ENCODE results near the gene ACOT12.

Gene ACOT12

DNA sequence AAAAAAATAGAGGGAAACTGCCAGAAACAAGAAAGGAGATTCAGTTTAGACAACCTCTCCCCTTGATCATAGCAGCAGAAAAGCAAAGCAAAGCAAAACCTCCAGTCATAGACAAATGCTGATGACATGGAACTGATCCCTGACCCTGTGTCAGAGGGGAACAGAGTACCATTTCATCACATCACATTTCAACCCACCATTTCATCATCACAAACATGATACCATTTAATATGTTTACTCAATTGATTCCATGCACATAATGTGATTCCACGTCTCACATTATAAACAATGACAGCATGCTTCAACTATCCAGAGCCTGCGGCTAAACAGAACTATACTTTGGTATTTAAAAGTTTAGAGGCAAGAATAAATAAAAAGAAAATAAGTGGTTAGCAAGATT is 28.7 kb upstream of the ACOT12 start:
- Histone ChIP-seq H3K9me3 (no peaks in the 10 kb centered on the region), H3K27ac (no peak overlapping the region), H3K4me3 (ENCODE audit: low read depth in 1 of 2, low read length in 1 of 2) (no peak overlapping the region), H3K27me3 (no peaks in the 10 kb centered on the region), H3K36me3 (no peaks in the 10 kb centered on the region), H3K4me1 (ENCODE audit: control insufficient read depth in 1 of 2, insufficient read depth in 1 of 2, low read depth in 1 of 2, low read length in 1 of 2) (no peaks in the 10 kb centered on the region)
- TF ChIP-seq, protein P1, sequence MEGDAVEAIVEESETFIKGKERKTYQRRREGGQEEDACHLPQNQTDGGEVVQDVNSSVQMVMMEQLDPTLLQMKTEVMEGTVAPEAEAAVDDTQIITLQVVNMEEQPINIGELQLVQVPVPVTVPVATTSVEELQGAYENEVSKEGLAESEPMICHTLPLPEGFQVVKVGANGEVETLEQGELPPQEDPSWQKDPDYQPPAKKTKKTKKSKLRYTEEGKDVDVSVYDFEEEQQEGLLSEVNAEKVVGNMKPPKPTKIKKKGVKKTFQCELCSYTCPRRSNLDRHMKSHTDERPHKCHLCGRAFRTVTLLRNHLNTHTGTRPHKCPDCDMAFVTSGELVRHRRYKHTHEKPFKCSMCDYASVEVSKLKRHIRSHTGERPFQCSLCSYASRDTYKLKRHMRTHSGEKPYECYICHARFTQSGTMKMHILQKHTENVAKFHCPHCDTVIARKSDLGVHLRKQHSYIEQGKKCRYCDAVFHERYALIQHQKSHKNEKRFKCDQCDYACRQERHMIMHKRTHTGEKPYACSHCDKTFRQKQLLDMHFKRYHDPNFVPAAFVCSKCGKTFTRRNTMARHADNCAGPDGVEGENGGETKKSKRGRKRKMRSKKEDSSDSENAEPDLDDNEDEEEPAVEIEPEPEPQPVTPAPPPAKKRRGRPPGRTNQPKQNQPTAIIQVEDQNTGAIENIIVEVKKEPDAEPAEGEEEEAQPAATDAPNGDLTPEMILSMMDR (IDR thresholded peaks at IDR 0.05), result no peak

DNA sequence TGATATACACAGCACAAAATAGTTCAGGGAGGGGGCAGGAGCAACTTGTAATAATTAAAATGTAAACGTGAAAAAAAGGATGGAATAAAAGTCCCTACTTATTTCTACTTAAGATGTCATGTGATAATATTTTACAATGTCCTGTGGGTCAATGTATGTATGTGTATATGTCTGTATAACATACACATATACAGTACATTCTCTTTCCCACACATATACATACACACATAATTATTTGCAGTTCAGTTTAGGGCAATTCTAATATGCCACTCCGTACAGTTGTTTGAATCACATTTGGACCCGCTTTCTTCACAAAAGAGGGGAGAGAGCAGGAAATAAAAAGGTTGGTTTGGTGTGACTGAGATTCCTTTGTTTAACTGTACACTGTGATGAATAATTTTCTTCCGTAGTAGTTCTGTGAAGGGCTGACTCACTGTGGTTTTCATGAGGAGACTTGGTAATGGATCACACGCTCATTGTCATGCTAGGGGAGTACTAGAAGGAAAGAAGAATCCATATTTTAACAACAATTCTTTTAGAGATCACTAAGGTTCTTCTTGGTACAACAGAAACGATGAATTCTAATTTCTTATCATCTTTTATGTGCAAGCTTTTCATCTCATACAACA is 26.2 kb upstream of the ACOT12 start:
- Histone ChIP-seq H3K36me3 (no peaks in the 10 kb centered on the region), H3K9me3 (no peaks in the 10 kb centered on the region), H3K27me3 (no peaks in the 10 kb centered on the region), H3K4me1 (ENCODE audit: control insufficient read depth in 1 of 2, insufficient read depth in 1 of 2, low read depth in 1 of 2, low read length in 1 of 2) (no peaks in the 10 kb centered on the region), H3K4me3 (ENCODE audit: low read depth in 1 of 2, low read length in 1 of 2) (no peak overlapping the region), H3K27ac (no peak overlapping the region)
- TF ChIP-seq, protein P1 (IDR thresholded peaks at IDR 0.05), result no peak

DNA sequence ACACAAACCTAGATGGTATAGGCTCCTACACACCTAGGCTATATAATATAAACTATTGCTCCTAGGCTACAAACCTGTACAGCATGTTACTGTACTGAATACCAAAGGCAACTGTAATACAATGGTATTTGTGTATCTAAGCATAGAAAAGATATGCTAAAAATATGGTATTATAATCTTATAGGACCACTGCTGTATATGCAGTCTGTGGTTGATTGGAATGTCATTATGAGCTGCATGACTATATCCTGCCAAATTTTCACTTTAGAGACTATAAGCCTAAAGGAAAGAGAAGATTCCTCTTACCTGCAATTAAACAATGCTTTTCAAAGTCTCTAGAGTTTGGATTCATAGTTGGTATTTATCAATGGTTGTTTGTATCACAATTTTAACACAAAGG is 24.7 kb upstream of the ACOT12 start:
- TF ChIP-seq, protein P1 (IDR thresholded peaks at IDR 0.05), result no peak
- Histone ChIP-seq H3K36me3 (no peaks in the 10 kb centered on the region), H3K4me1 (ENCODE audit: control insufficient read depth in 1 of 2, insufficient read depth in 1 of 2, low read depth in 1 of 2, low read length in 1 of 2) (no peaks in the 10 kb centered on the region), H3K27ac (no peak overlapping the region), H3K27me3 (no peaks in the 10 kb centered on the region), H3K4me3 (ENCODE audit: low read depth in 1 of 2, low read length in 1 of 2) (no peak overlapping the region), H3K9me3 (no peaks in the 10 kb centered on the region)

DNA sequence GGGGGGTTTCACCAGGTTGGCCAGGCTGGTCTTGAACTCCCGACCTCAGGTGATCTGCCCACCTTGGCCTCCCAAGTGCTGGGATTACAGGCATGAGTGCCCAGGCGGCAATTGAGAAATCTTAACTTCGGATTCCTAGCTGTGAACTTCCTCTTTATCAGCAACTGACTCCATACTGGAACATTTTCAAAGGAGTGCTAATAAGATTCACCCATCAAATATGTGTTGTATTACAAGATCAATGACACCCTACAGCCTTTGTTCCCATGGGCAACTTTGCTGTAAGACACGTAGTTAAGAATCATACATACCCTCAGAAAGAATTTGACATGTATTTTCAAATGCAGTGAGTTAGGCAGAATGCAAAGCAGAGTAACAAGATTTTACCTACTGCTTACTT is 23.1 kb upstream of the ACOT12 start:
- Histone ChIP-seq H3K4me3 (ENCODE audit: low read depth in 1 of 2, low read length in 1 of 2) (no peak overlapping the region), H3K9me3 (no peaks in the 10 kb centered on the region), H3K27ac (no peak overlapping the region), H3K4me1 (ENCODE audit: control insufficient read depth in 1 of 2, insufficient read depth in 1 of 2, low read depth in 1 of 2, low read length in 1 of 2) (no peaks in the 10 kb centered on the region), H3K36me3 (no peaks in the 10 kb centered on the region), H3K27me3 (no peaks in the 10 kb centered on the region)
- TF ChIP-seq, protein P1 (IDR thresholded peaks at IDR 0.05), result no peak

DNA sequence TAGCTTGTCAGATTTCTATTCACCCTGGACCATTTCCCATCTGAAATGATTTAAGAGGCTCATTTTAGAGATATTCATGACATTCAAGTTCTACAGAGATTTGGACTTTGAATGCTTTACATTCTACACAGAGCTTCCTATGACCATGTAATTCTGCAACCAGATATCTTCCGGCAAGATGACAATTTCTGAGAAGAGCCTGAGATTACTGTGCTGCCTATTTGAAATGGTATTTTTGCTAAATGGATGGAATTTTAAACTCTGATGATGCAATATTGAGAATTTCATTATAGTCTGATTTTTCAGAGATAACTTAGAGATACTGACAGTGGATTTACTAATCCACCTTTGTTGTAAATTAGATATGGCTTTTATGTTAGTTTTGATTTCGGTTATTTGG is 16.0 kb upstream of the ACOT12 start:
- no peaks in the 10 kb centered on the region for H3K9me3 ChIP-seq
- TF ChIP-seq, protein P1 (IDR thresholded peaks at IDR 0.05), result no peak
- no peaks in the 10 kb centered on the region for H3K36me3 ChIP-seq
- no peak overlapping the region for H3K4me3 ChIP-seq (ENCODE audit: low read depth in 1 of 2, low read length in 1 of 2)
- no peaks in the 10 kb centered on the region for H3K27me3 ChIP-seq
- H3K4me1 ChIP-seq (ENCODE audit: control insufficient read depth in 1 of 2, insufficient read depth in 1 of 2, low read depth in 1 of 2, low read length in 1 of 2), result no peaks in the 10 kb centered on the region
- H3K27ac ChIP-seq, result no peak overlapping the region

DNA sequence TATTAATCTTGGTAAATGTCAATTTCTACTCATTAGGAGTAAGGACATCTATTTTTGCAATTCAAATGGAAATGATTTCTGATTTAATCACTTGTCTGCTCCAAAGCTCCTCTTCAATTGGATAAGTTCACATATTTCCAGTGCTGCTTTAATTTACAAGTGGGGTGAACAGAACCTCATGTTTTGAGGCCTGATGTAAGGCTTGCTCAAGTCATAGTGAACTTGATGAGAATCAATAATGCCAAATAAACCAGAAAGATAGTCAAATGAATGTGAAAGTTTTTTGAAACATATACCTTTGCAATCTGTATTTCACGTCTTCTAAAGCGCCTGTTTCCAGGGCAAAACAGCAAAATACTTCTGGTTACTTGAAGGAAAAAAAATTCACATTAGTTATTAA is 15.4 kb upstream of the ACOT12 start:
- Histone ChIP-seq H3K36me3 (no peaks in the 10 kb centered on the region), H3K27ac (no peak overlapping the region), H3K4me3 (ENCODE audit: low read depth in 1 of 2, low read length in 1 of 2) (no peak overlapping the region), H3K9me3 (no peaks in the 10 kb centered on the region), H3K27me3 (no peaks in the 10 kb centered on the region), H3K4me1 (ENCODE audit: control insufficient read depth in 1 of 2, insufficient read depth in 1 of 2, low read depth in 1 of 2, low read length in 1 of 2) (no peaks in the 10 kb centered on the region)
- TF ChIP-seq, protein P1 (IDR thresholded peaks at IDR 0.05), result no peak

Measured in neutrophil (primary cell).